K562 (cell line): ENCODE results near the gene LSR. TPM values are rescaled to one million over a fixed set of nuclear protein-coding genes. Genes with fewer than 3 reads are reported as not detected.
A peak's percentile ranks its signal among the peaks of the same experiment; 100 is the strongest.

Experiments
- CEBPB ChIP-seq: fragments of 450-650 bp; IDR thresholded peaks from 2 replicates; pipeline ENCODE4 v1.6.1; 2016; ENCODE audit warnings: missing genetic modification characterization, missing compliant biosample characterization
- GTF2F1 ChIP-seq: IDR thresholded peaks from 2 replicates; pipeline ENCODE4 v1.6.1; 2011; ENCODE audit warnings: low read depth, low read length, improper control_type of control experiment
- KDM5B ChIP-seq: fragments of 200-600 bp; sonication (generic); IDR thresholded peaks from 2 replicates; pipeline ENCODE4 v1.6.1; 2012; ENCODE audit warnings: low read depth, mild to moderate bottlenecking, moderate library complexity, low read length, control low read depth, inconsistent platforms; ENCODE audit not compliant: insufficient replicate concordance
- MBD2 ChIP-seq: sonication (generic); IDR thresholded peaks from 2 replicates; pipeline ENCODE4 v1.6.1; 2016; ENCODE audit warnings: low read depth, borderline replicate concordance
- MYBL2 ChIP-seq, 2 experiments: fragments of 450-650 bp in 1 of 2; sonication (generic) in 1 of 2; formaldehyde crosslinking in 1 of 2; IDR thresholded peaks; 2 replicates each; pipeline versions ENCODE4 v1.6.1 to v1.8.1; 2017 to 2022; ENCODE audit warnings: borderline replicate concordance in 1 of 2, inconsistent platforms in 1 of 2, low read depth in 1 of 2, mild to moderate bottlenecking in 1 of 2, missing genetic modification reagents in 1 of 2, moderate library complexity in 1 of 2
- NR2F6 ChIP-seq: fragments of 450-650 bp; formaldehyde crosslinking; IDR thresholded peaks from 2 replicates; pipeline ENCODE4 v1.4.0; 2020; ENCODE audit warnings: mild to moderate bottlenecking
- PHB2 ChIP-seq: fragments of 450-650 bp; IDR thresholded peaks from 2 replicates; pipeline ENCODE4 v1.6.1; 2017; ENCODE audit warnings: low read depth
- RBM34 ChIP-seq: fragments of 200-400 bp; formaldehyde crosslinking; IDR thresholded peaks from 2 replicates; pipeline ENCODE4 v1.6.1; 2018; ENCODE audit warnings: low read length, borderline replicate concordance; ENCODE audit not compliant: insufficient read depth
- SRSF3 ChIP-seq: fragments of 200-400 bp; formaldehyde crosslinking; IDR thresholded peaks from 2 replicates; pipeline ENCODE4 v1.6.1; 2016; ENCODE audit warnings: mild to moderate bottlenecking, low read length, moderate library complexity; ENCODE audit not compliant: insufficient read depth
- TAF1 ChIP-seq: IDR thresholded peaks from 2 replicates; pipeline ENCODE4 v1.6.1; 2011; ENCODE audit warnings: mild to moderate bottlenecking, low read length, moderate library complexity; ENCODE audit not compliant: insufficient read depth, control insufficient read depth, severe bottlenecking; ENCODE audit errors: extremely low read depth
- XRCC3 ChIP-seq: fragments of 450-650 bp; IDR thresholded peaks from 2 replicates; pipeline ENCODE4 v1.6.1; 2017; ENCODE audit warnings: mild to moderate bottlenecking, moderate library complexity
- ZNF551 ChIP-seq: fragments of 250-450 bp; sonication (Bioruptor Pico); IDR thresholded peaks from 2 replicates; pipeline ENCODE4 v1.5.0; 2021; ENCODE audit warnings: mild to moderate bottlenecking, moderate library complexity
- ZNF584 ChIP-seq: fragments of 200-800 bp; sonication (Bioruptor generic); IDR thresholded peaks from 2 replicates; pipeline ENCODE4 v1.6.1; 2016; ENCODE audit warnings: low read depth, mild to moderate bottlenecking, missing genetic modification characterization, missing compliant biosample characterization
- ZSCAN29 ChIP-seq: fragments of 450-650 bp; IDR thresholded peaks from 2 replicates; pipeline ENCODE4 v1.6.1; 2017
- polyA plus RNA-seq, 8 experiments: library from polyadenylated mRNA; depleted of rRNA in 4 of 8; stranded (reverse) in 5 of 8; unstranded in 3 of 8; fragments of >200 nt; fragmentation: Nextera tagmentation in 2 of 8; fragmentation: Illumina TruSeq in 1 of 8; extraction: Ambion mirVana in 2 of 8; extraction: Trizol in 1 of 8; gene quantifications; 2 replicates each; pipeline versions ENCODE4 v1.2.1 to v1.2.3, GENCODE V29; 2011 to 2014; ENCODE audit warnings: inconsistent platforms in 1 of 8, missing spikeins in 1 of 8
- total RNA-seq, 7 experiments: library from RNA; depleted of rRNA in 6 of 7; stranded (reverse); fragments of >200 nt in 6 of 7; fragmentation: Illumina TruSeq in 2 of 7; extraction: Trizol in 2 of 7; gene quantifications; 2 replicates each; pipeline versions ENCODE4 v1.2.1 to v1.2.3, GENCODE V29; 2011 to 2021; ENCODE audit warnings: low replicate concordance in 1 of 7
- TF ChIP-seq, protein P1 (sequence below), 2 experiments: IDR thresholded peaks in 1 of 2; conservative IDR thresholded peaks in 1 of 2; 2 replicates each; pipeline ENCODE4 v1.6.1; 2016; ENCODE audit warnings: low read depth in 2 of 2, mild to moderate bottlenecking in 1 of 2, missing compliant biosample characterization in 1 of 2, missing genetic modification characterization in 1 of 2, moderate library complexity in 1 of 2
- TF ChIP-seq, protein P2 (sequence below): fragments of 450-650 bp; IDR thresholded peaks from 2 replicates; pipeline ENCODE4 v1.6.1; 2014; ENCODE audit warnings: low read depth, mild to moderate bottlenecking, moderate library complexity, borderline replicate concordance
- TF ChIP-seq, protein P3 (sequence below): fragments of 250-450 bp; sonication (Bioruptor Pico); IDR thresholded peaks from 2 replicates; pipeline ENCODE4 v1.9.0; 2021; ENCODE audit warnings: mild to moderate bottlenecking, inconsistent platforms
- TF ChIP-seq, protein P4 (sequence below): fragments of 450-650 bp; IDR thresholded peaks from 2 replicates; pipeline ENCODE4 v1.6.1; 2017; ENCODE audit warnings: antibody characterized with exemption

The LSR gene
- total and polyA plus RNA-seq, 9 of the 15 experiments (the other 6 are each of a cell fraction or from before 2014, with no cell fraction given), result 0.44 to 87.9 (median 28.0) TPM

DNA sequence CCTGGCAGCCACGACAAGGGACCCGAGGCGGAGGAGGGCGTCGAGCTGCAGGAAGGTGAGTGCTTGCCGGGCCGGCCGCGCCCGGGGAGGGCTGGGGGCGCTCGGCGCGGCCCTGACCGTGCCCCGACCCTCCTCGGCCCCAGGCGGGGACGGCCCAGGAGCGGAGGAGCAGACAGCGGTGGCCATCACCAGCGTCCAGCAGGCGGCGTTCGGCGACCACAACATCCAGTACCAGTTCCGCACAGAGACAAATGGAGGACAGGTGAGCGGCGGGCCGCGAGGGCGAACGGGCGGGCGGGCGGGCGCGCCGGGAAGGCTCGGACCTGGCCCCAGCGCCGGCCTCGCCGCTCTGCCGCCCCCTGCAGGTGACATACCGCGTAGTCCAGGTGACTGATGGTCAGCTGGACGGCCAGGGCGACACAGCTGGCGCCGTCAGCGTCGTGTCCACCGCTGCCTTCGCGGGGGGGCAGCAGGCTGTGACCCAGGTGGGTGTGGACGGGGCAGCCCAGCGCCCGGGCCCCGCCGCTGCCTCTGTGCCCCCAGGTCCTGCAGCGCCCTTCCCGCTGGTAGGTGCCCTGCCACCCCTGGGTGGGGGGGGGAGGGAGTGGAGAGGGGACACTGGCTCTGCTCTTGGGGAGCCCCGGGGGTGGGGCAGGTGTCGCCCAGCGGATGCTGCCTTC, 20.8 kb downstream of the LSR start (continued):
- TF ChIP-seq RBM34 (no peak), ZNF551 (CRISPR knock-in tag) (no peak), TAF1 (peak; percentile 64), XRCC3 (no peak), ZSCAN29 (no peak), MYBL2 (IDR thresholded peaks at IDR 0.05; ENCODE audit: low read depth) (no peak), MYBL2 (CRISPR knock-in tag; IDR thresholded peaks at IDR 0.05; ENCODE audit: borderline replicate concordance) (no peak), PHB2 (no peak), NR2F6 (CRISPR knock-in tag) (no peak), MBD2 (no peak), GTF2F1 (no peak), SRSF3 (no peak), ZNF584 (no peak), CEBPB (tag) (no peak), KDM5B (peak; percentile 27)
- TF ChIP-seq, protein P1, sequence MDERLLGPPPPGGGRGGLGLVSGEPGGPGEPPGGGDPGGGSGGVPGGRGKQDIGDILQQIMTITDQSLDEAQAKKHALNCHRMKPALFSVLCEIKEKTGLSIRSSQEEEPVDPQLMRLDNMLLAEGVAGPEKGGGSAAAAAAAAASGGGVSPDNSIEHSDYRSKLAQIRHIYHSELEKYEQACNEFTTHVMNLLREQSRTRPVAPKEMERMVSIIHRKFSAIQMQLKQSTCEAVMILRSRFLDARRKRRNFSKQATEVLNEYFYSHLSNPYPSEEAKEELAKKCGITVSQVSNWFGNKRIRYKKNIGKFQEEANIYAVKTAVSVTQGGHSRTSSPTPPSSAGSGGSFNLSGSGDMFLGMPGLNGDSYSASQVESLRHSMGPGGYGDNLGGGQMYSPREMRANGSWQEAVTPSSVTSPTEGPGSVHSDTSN (CRISPR knock-in tag; IDR thresholded peaks at IDR 0.05; ENCODE audit: low read depth), result 0 out of 2 replicates have a peak, but pooled peaks have one; percentile 28
- TF ChIP-seq, protein P1 (tag; conservative IDR thresholded peaks at IDR 0.05; ENCODE audit: low read depth), result no peak
- TF ChIP-seq, protein P2, sequence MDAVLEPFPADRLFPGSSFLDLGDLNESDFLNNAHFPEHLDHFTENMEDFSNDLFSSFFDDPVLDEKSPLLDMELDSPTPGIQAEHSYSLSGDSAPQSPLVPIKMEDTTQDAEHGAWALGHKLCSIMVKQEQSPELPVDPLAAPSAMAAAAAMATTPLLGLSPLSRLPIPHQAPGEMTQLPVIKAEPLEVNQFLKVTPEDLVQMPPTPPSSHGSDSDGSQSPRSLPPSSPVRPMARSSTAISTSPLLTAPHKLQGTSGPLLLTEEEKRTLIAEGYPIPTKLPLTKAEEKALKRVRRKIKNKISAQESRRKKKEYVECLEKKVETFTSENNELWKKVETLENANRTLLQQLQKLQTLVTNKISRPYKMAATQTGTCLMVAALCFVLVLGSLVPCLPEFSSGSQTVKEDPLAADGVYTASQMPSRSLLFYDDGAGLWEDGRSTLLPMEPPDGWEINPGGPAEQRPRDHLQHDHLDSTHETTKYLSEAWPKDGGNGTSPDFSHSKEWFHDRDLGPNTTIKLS, result no peak
- TF ChIP-seq, protein P3, sequence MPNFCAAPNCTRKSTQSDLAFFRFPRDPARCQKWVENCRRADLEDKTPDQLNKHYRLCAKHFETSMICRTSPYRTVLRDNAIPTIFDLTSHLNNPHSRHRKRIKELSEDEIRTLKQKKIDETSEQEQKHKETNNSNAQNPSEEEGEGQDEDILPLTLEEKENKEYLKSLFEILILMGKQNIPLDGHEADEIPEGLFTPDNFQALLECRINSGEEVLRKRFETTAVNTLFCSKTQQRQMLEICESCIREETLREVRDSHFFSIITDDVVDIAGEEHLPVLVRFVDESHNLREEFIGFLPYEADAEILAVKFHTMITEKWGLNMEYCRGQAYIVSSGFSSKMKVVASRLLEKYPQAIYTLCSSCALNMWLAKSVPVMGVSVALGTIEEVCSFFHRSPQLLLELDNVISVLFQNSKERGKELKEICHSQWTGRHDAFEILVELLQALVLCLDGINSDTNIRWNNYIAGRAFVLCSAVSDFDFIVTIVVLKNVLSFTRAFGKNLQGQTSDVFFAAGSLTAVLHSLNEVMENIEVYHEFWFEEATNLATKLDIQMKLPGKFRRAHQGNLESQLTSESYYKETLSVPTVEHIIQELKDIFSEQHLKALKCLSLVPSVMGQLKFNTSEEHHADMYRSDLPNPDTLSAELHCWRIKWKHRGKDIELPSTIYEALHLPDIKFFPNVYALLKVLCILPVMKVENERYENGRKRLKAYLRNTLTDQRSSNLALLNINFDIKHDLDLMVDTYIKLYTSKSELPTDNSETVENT (CRISPR knock-in tag), result 0 out of 2 replicates have a peak, but pooled peaks have one; percentile 38
- TF ChIP-seq, protein P4, sequence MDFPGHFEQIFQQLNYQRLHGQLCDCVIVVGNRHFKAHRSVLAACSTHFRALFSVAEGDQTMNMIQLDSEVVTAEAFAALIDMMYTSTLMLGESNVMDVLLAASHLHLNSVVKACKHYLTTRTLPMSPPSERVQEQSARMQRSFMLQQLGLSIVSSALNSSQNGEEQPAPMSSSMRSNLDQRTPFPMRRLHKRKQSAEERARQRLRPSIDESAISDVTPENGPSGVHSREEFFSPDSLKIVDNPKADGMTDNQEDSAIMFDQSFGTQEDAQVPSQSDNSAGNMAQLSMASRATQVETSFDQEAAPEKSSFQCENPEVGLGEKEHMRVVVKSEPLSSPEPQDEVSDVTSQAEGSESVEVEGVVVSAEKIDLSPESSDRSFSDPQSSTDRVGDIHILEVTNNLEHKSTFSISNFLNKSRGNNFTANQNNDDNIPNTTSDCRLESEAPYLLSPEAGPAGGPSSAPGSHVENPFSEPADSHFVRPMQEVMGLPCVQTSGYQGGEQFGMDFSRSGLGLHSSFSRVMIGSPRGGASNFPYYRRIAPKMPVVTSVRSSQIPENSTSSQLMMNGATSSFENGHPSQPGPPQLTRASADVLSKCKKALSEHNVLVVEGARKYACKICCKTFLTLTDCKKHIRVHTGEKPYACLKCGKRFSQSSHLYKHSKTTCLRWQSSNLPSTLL, result no peak
